ENCODE data around the gene RETSAT.
"Not testable (repeated sequence)": the region's sequence is repeated elsewhere in the genome, so short reads cannot be mapped to it uniquely, and the experiment has no call there.

The RETSAT gene

DNA sequence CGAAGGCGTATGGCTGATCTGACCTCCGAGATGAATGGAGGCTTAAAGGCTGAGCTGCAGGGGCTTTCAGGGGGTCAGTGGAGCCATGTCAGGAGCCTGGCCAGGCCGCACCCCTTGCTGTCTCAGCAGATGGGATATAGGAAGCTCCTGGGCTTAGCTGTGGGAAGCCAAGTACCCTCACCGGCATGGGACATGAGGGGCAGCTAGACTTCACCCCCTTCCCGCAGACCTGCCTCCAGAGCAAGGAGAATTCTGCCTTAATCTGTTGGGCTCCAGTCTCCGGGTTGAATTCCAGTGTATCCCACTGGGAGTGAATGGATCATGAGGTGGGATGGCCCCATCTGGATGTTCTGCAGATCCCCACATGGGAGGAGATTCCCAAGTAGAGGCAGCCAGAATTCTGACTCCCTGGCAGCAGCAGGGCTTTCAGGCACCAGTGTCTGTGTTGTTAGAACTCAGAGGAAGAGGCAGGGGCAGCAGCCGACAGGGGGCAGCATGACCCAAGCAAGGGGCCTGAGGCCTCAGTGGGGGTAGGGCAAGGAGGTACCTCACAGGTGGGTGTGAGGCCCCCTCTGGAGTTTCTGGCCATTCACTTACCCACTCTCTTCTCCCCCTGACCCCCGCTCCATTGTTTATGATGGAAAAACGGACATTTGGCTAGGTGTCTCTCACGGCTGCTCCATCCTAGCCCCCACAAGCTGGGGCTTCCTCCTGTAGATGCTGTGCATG lies 36.8 kb upstream of the RETSAT start:
- no peaks in the 10 kb centered on the region for H3K9me3 Mint-ChIP-seq
- H3K4me1 Mint-ChIP-seq (ENCODE audit: low read depth), result peaks cover 5% of the 10 kb centered on the region
- no peak overlapping the region for H3K4me3 Mint-ChIP-seq
- H3K27ac Mint-ChIP-seq, result no peak overlapping the region
- peaks cover 3% of the 10 kb centered on the region for H3K36me3 Mint-ChIP-seq (ENCODE audit: low read depth)
- H3K27me3 Mint-ChIP-seq, result no peaks in the 10 kb centered on the region

- Mint-ChIP-seq H3K4me3 (no peak overlapping the region), H3K36me3 (ENCODE audit: low read depth) (peaks cover 18% of the 10 kb centered on the region), H3K4me1 (ENCODE audit: low read depth) (peaks cover 10% of the 10 kb centered on the region), H3K9me3 (no peaks in the 10 kb centered on the region), H3K27me3 (no peaks in the 10 kb centered on the region), H3K27ac (no peak overlapping the region)
Measured at GRCh38 chr2:85388878-85389538, 34.7 kb upstream of the RETSAT start.

- Mint-ChIP-seq H3K27me3 (no peaks in the 10 kb centered on the region), H3K4me1 (ENCODE audit: low read depth) (peaks cover 10% of the 10 kb centered on the region), H3K27ac (no peak overlapping the region), H3K9me3 (no peaks in the 10 kb centered on the region), H3K36me3 (ENCODE audit: low read depth) (peaks cover 19% of the 10 kb centered on the region), H3K4me3 (no peak overlapping the region)
Measured at GRCh38 chr2:85387754-85388153, 33.4 kb upstream of the RETSAT start.

DNA sequence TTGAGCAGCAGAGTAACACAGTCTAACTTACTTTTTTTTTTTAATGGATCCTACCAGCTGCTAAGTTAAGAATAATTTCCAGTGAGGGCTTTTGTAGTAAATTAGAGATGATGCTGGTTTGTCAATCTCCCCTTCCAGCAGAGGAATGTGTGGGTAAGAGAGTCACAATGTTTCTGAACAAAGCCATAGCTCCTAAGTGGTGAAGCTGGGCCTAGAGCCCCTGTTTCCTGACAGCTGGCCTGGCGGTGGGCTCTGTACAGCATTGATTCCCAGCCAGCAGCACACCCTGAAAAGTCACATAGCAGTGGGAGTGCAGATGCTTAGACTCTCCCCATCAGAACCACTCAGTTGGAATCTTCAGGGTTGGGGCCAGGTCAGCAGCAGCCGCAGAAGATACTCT lies 31.4 kb upstream of the RETSAT start:
- no peaks in the 10 kb centered on the region for H3K9me3 Mint-ChIP-seq
- peaks cover 30% of the 10 kb centered on the region for H3K36me3 Mint-ChIP-seq (ENCODE audit: low read depth)
- H3K4me1 Mint-ChIP-seq (ENCODE audit: low read depth), result peaks cover 5% of the 10 kb centered on the region
- peak overlapping the region; percentile 17 for H3K27ac Mint-ChIP-seq
- H3K4me3 Mint-ChIP-seq, result no peak overlapping the region
- no peaks in the 10 kb centered on the region for H3K27me3 Mint-ChIP-seq

- Mint-ChIP-seq H3K27ac (no peak overlapping the region), H3K9me3 (no peaks in the 10 kb centered on the region), H3K4me3 (no peak overlapping the region), H3K4me1 (ENCODE audit: low read depth) (peaks cover 5% of the 10 kb centered on the region), H3K27me3 (no peaks in the 10 kb centered on the region), H3K36me3 (ENCODE audit: low read depth) (peaks cover 49% of the 10 kb centered on the region)
Measured at GRCh38 chr2:85383850-85384249, 29.5 kb upstream of the RETSAT start.

DNA sequence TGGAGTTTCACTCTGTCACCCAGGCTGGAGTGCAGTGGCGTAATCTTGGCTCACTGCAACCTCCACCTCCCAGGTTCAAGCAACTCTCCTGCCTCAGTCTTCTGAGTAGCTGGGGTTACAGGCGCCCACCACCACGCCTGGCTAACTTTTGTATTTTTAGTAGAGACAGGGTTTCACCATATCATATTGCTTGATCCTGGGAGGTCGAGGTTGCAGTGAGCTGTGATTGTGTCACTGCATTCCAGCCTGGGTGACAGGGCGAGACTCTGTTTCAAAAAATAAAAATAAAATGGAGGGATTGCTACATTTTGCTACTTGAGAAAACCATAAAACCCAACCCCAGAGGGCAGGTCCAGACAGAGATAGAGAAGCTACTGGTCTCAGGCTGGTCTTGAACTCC lies 28.8 kb upstream of the RETSAT start:
- not testable (repeated sequence) for H3K4me3 Mint-ChIP-seq; H3K9me3 Mint-ChIP-seq; H3K4me1 Mint-ChIP-seq (ENCODE audit: low read depth); H3K27ac Mint-ChIP-seq; H3K27me3 Mint-ChIP-seq
- peaks cover 54% of the 10 kb centered on the region for H3K36me3 Mint-ChIP-seq (ENCODE audit: low read depth)

DNA sequence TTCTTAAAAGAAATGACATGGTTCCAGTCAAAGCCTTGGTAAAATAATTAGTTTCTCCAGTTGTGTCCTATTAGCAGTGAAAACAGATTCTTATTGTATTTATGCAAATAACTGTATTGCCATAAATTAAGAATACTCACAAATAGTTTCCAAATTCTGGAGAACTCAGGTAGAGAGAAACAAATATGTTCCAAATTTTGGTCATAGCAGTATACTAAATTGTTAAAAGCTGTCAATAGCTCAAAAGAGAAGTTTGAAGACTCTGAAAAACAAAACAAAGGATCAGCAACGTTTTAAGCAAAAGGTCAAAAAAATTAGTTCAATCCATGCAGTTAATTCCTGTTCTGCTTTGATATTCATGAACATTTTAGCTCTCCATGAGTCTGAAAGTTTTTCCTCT lies 25.7 kb upstream of the RETSAT start:
- Mint-ChIP-seq H3K4me3 (no peak overlapping the region), H3K4me1 (ENCODE audit: low read depth) (peaks cover 5% of the 10 kb centered on the region), H3K36me3 (ENCODE audit: low read depth) (peaks cover 53% of the 10 kb centered on the region), H3K27me3 (no peaks in the 10 kb centered on the region), H3K27ac (no peak overlapping the region), H3K9me3 (no peaks in the 10 kb centered on the region)

DNA sequence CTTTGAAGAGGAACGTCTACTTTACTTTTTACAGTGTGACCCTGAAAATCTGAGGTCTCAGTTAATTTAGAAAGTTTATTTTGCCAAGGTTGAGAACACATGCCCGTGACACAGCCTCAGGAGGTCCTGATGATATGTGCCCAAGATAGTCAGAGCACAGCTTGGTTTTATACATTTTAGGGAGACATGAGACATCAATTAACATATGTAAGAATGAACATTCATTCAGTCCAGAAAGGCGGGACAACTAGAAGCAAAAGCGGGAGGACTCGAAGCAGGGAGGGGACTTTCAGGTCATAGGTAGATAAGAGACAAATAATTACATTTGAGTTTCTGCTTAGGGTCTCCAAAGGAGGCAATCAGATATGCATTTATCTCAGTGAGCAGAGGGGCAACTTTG lies 23.9 kb upstream of the RETSAT start:
- no peaks in the 10 kb centered on the region for H3K4me1 Mint-ChIP-seq (ENCODE audit: low read depth)

DNA sequence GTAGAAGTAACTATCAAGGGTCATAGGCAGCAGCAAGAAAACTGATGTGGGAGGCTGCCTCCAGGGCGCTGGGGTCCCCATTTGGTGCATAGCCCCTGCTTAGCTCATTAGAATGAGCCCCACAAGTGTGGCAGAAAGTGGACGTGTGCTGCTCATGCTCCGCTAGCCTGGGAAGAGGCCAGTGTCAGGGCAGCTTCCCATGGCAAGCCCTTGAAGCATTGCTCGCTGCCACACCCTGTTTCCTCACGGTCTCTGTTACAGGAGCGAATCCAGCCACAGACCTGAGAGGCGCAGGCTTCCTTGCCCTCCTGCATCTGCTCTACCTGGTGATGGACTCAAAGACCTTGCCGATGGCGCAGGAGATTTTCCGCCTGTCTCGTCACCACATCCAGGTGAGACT lies 22.8 kb upstream of the RETSAT start:
- Mint-ChIP-seq H3K9me3 (no peaks in the 10 kb centered on the region), H3K27ac (no peak overlapping the region), H3K36me3 (ENCODE audit: low read depth) (peaks cover 57% of the 10 kb centered on the region), H3K4me3 (no peak overlapping the region), H3K27me3 (no peaks in the 10 kb centered on the region), H3K4me1 (ENCODE audit: low read depth) (no peaks in the 10 kb centered on the region)

More for the DNA sequence above, 23.9 kb upstream of the RETSAT start:
- Mint-ChIP-seq H3K27ac (no peak overlapping the region), H3K4me3 (no peak overlapping the region), H3K36me3 (ENCODE audit: low read depth) (peaks cover 59% of the 10 kb centered on the region), H3K27me3 (no peaks in the 10 kb centered on the region), H3K9me3 (no peaks in the 10 kb centered on the region)

GRCh38 chr2:85376291-85377065 lies 22.1 kb upstream of the RETSAT start:
- no peaks in the 10 kb centered on the region for H3K4me1 Mint-ChIP-seq (ENCODE audit: low read depth)
- no peaks in the 10 kb centered on the region for H3K9me3 Mint-ChIP-seq
- H3K27me3 Mint-ChIP-seq, result no peaks in the 10 kb centered on the region
- no peak overlapping the region for H3K27ac Mint-ChIP-seq
- no peak overlapping the region for H3K4me3 Mint-ChIP-seq
- H3K36me3 Mint-ChIP-seq (ENCODE audit: low read depth), result peaks cover 54% of the 10 kb centered on the region

DNA sequence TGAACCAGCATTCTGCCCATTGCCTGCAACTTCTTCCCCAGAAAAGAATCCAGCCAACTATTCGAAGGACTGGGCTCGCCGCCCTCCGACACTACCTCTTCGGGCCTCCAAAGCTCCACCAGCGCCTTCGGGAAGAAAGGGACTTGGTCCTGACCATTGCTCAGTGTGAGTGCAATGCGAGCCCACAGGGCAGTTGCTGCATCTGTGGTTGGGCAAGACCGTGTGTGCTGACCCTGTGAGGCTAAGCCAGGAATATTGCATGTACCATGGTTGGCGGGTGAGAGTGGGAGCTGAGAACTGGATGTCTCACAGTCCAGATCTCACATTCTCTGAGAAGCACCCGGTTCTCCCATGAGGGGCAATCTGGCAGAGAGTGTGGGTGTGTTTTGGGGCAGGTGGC lies 16.7 kb upstream of the RETSAT start:
- Mint-ChIP-seq H3K4me1 (ENCODE audit: low read depth) (no peaks in the 10 kb centered on the region), H3K4me3 (no peak overlapping the region), H3K9me3 (no peaks in the 10 kb centered on the region), H3K27ac (no peak overlapping the region), H3K36me3 (ENCODE audit: low read depth) (peaks cover 24% of the 10 kb centered on the region), H3K27me3 (no peaks in the 10 kb centered on the region)

- H3K4me1 Mint-ChIP-seq (ENCODE audit: low read depth), result no peaks in the 10 kb centered on the region
- no peaks in the 10 kb centered on the region for H3K9me3 Mint-ChIP-seq
- H3K27ac Mint-ChIP-seq, result no peak overlapping the region
- H3K36me3 Mint-ChIP-seq (ENCODE audit: low read depth), result peaks cover 17% of the 10 kb centered on the region
- no peaks in the 10 kb centered on the region for H3K27me3 Mint-ChIP-seq
- H3K4me3 Mint-ChIP-seq, result no peak overlapping the region
Measured at GRCh38 chr2:85369500-85369899, 15.2 kb upstream of the RETSAT start.

DNA sequence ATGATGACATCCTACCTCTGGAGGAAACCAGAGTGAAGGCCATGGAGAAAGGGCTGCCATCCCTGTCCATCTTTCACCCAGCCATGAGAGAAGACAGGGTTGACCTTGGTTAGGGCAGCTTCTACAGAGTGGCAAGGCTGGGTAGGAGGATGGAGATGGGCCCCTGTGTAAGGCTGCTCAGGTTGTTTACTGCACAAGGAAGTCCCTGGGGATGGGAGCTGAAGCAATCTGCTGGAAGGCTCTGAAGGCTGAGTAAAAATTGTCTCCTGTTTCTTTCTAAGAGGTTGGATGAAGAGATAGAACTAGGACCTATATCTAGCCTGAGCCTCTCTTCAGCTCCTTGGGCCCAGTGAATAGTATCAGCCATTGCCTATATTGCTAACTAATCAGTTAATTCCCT lies 14.6 kb upstream of the RETSAT start:
- H3K27me3 Mint-ChIP-seq, result no peaks in the 10 kb centered on the region
- no peak overlapping the region for H3K27ac Mint-ChIP-seq
- H3K4me3 Mint-ChIP-seq, result no peak overlapping the region
- no peaks in the 10 kb centered on the region for H3K4me1 Mint-ChIP-seq (ENCODE audit: low read depth)
- H3K36me3 Mint-ChIP-seq (ENCODE audit: low read depth), result peaks cover 15% of the 10 kb centered on the region
- no peaks in the 10 kb centered on the region for H3K9me3 Mint-ChIP-seq

DNA sequence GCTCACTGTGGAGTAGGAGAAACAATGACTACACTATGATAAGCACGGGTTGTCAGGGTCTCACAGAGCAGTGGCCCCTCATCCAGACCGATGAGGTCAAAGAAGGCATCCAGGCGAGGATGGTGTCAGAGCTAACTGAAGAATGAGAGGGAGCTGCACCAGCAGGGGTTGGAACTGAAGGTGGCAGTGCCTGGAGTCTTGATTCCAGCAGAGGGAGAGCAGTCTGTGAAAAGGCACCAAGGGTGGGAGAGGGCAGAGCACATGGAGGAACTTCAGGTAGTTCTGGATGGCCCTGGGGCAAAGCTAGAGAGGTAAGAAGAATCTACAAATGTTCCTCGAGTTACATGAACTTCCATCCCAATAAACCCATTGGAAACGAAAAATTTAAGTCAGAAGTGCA lies 12.9 kb upstream of the RETSAT start:
- no peaks in the 10 kb centered on the region for H3K4me1 Mint-ChIP-seq (ENCODE audit: low read depth)
- no peaks in the 10 kb centered on the region for H3K9me3 Mint-ChIP-seq
- H3K27me3 Mint-ChIP-seq, result no peaks in the 10 kb centered on the region
- H3K36me3 Mint-ChIP-seq (ENCODE audit: low read depth), result peaks cover 20% of the 10 kb centered on the region
- no peak overlapping the region for H3K27ac Mint-ChIP-seq
- no peak overlapping the region for H3K4me3 Mint-ChIP-seq

GRCh38 chr2:85362653-85363387 lies 8.5 kb upstream of the RETSAT start:
- H3K36me3 Mint-ChIP-seq (ENCODE audit: low read depth), result peaks cover 45% of the 10 kb centered on the region
- not testable (repeated sequence) for H3K9me3 Mint-ChIP-seq; H3K27ac Mint-ChIP-seq; H3K4me1 Mint-ChIP-seq (ENCODE audit: low read depth); H3K4me3 Mint-ChIP-seq; H3K27me3 Mint-ChIP-seq

Data from stimulated activated naive CD8-positive, alpha-beta T cell treated with anti-CD3 and anti-CD28 coated beads, Interleukin-15, Interleukin-2, amounts not matched to agents 100 ng/mL and 50 ng/mL, for 24 hours (primary cell).